Caco-2 (cell line): Measurements from ENCODE around the gene ABCA4. TPM values are rescaled to one million over a fixed set of nuclear protein-coding genes. Genes with fewer than 3 reads are reported as not detected.

ENCODE experiments used
- BruUV-seq: library from RNA; stranded (reverse); fragments of 400-500 nt; replicated peaks from 2 replicates; lab custom pipeline; 2021; lab: Mats Ljungman, UMichigan
- CTCF ChIA-PET: fragments of 300-600 bp; sonication (Branson Sonifier 250); formaldehyde crosslinking; loops from one replicate; lab custom pipeline; 2022; ENCODE audit warnings: antibody characterized with exemption; lab: Charles Lee
- POLR2A ChIA-PET: fragments of 300-600 bp; sonication (Branson Sonifier 250); formaldehyde crosslinking; loops from one replicate; lab custom pipeline; 2022; ENCODE audit warnings: antibody characterized with exemption; lab: Charles Lee
- DNase-seq, 2 experiments: peaks; one replicate each; pipeline versions ENCODE4 v3.0.0 to v3.0.0-alpha.2; 2020 to 2022
- H3K27me3 ChIP-seq: replicated peaks from 2 replicates; pipeline ENCODE4 v1.6.0; 2011; ENCODE audit warnings: low read length; ENCODE audit not compliant: control insufficient read depth, insufficient read depth
- H3K36me3 ChIP-seq: 2 replicates; pipeline ENCODE4 v1.5.1; 2011; ENCODE audit warnings: low read length; ENCODE audit not compliant: control insufficient read depth, insufficient read depth
- H3K4me1 ChIP-seq: fragments of 250-450 bp; sonication (Bioruptor Pico); 2 replicates; pipeline ENCODE4 v1.5.1; 2020; ENCODE audit warnings: mild to moderate bottlenecking
- H3K4me3 ChIP-seq: 2 replicates; pipeline ENCODE4 v1.5.1; 2011; ENCODE audit warnings: low read depth, mild to moderate bottlenecking, control low read depth, low read length
- H3K9me3 ChIP-seq: fragments of 250-450 bp; sonication (Bioruptor Pico); 2 replicates; pipeline ENCODE4 v1.5.1; 2020; ENCODE audit warnings: mild to moderate bottlenecking, moderate library complexity
- H3K27ac Mint-ChIP-seq: one replicate; pipeline ENCODE4 v1.8.0; 2022; ENCODE audit warnings: mixed read lengths; ENCODE audit not compliant: unreplicated experiment
- H3K27me3 Mint-ChIP-seq: one replicate; pipeline ENCODE4 v1.8.0; 2022; ENCODE audit warnings: mixed read lengths; ENCODE audit not compliant: insufficient read depth, unreplicated experiment
- H3K36me3 Mint-ChIP-seq: one replicate; pipeline ENCODE4 v1.8.0; 2022; ENCODE audit warnings: mild to moderate bottlenecking, mixed read lengths; ENCODE audit not compliant: insufficient read depth, unreplicated experiment
- H3K4me1 Mint-ChIP-seq: one replicate; pipeline ENCODE4 v1.8.0; 2022; ENCODE audit warnings: low read depth, mixed read lengths; ENCODE audit not compliant: unreplicated experiment
- H3K4me3 Mint-ChIP-seq: one replicate; pipeline ENCODE4 v1.8.0; 2022; ENCODE audit warnings: mild to moderate bottlenecking, moderate library complexity, mixed read lengths; ENCODE audit not compliant: unreplicated experiment
- H3K9me3 Mint-ChIP-seq: one replicate; pipeline ENCODE4 v1.8.0; 2022; ENCODE audit warnings: mixed read lengths; ENCODE audit not compliant: unreplicated experiment
- intact Hi-C: fragments of 100-400 bp; cut with micrococcal nuclease; formaldehyde crosslinking; loops from one replicate; pipeline ENCODE4 v1.10.0; 2022; ENCODE audit not compliant: unreplicated experiment
- total RNA-seq: library from RNA; stranded (reverse); gene quantifications from 2 replicates; pipeline ENCODE4 v1.2.3, GENCODE V29; 2022
- TF ChIP-seq, protein P1 (sequence below), 2 experiments: fragments of 200-600 bp in 1 of 2; IDR thresholded peaks; 1 replicate in 1 of 2; 2 replicates in 1 of 2; pipeline versions ENCODE4 v1.5.1 to v1.8.0; 2011 to 2022; ENCODE audit warnings: antibody characterized with exemption in 1 of 2, control low read depth in 1 of 2, inconsistent platforms in 1 of 2, low read depth in 1 of 2, low read length in 1 of 2, mild to moderate bottlenecking in 1 of 2, moderate library complexity in 1 of 2; ENCODE audit not compliant: insufficient read depth in 1 of 2, severe bottlenecking in 1 of 2, unreplicated experiment in 1 of 2

The ABCA4 gene
- total RNA-seq, 1 experiment from 2014 or later = 1.8 TPM

DNA sequence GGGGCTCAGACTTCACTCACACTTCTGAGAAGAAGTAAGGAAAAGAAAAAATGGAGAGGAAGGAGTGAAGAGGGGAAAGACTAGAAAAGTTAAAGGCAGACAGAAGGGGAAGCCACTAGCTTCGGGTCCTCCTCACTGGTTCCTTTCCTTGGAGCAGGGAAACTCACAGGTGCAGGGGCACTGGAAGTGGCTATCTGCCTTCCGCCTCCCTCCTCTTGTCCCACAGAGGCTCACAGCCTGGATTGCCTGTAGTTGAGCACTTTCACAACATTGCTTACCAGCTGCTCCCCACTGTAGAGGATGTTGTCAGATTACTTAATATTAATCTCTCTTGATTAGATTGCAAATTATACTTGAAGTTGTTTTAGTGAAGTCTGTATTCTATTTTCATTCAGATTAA is 21.6 kb upstream of the ABCA4 start:
- POLR2A ChIA-PET = no interaction called here
- intact Hi-C loops = no loop called here

DNA sequence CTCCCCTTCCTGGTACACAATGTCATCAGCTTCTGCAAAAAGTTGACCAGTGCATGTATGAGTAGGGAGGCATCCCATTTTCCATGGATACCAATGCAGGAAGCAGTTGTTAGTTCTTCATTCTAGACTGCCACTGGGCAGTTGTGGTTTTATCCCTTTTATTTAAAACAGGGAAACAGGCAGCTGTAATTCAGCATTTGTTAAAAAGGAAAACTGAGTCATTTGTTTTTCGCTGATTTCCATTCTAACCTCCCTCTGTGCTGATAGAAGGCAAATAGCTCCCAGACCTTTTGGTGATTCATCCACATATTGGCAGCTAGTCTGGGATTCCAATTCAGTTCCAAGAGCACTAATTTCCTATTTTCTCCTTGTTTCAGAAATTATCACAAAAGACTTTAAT is 21.1 kb upstream of the ABCA4 start:
- intact Hi-C loops = no loop called here
- Histone ChIP-seq H3K4me1 (no peaks in the 10 kb centered on the region), H3K4me3 (no peak overlapping the region), H3K36me3 (no peaks in the 10 kb centered on the region), H3K27me3 (no peaks in the 10 kb centered on the region), H3K9me3 (no peaks in the 10 kb centered on the region)
- TF ChIP-seq, protein P1, sequence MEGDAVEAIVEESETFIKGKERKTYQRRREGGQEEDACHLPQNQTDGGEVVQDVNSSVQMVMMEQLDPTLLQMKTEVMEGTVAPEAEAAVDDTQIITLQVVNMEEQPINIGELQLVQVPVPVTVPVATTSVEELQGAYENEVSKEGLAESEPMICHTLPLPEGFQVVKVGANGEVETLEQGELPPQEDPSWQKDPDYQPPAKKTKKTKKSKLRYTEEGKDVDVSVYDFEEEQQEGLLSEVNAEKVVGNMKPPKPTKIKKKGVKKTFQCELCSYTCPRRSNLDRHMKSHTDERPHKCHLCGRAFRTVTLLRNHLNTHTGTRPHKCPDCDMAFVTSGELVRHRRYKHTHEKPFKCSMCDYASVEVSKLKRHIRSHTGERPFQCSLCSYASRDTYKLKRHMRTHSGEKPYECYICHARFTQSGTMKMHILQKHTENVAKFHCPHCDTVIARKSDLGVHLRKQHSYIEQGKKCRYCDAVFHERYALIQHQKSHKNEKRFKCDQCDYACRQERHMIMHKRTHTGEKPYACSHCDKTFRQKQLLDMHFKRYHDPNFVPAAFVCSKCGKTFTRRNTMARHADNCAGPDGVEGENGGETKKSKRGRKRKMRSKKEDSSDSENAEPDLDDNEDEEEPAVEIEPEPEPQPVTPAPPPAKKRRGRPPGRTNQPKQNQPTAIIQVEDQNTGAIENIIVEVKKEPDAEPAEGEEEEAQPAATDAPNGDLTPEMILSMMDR (IDR thresholded peaks at IDR 0.05; ENCODE audit: insufficient read depth in 1 of 2, low read depth in 1 of 2, low read length in 1 of 2, severe bottlenecking in 1 of 2, unreplicated experiment in 1 of 2) = no peak
- ChIA-PET POLR2A (no interaction called here), CTCF (no interaction called here)
- Mint-ChIP-seq H3K9me3 (no peaks in the 10 kb centered on the region), H3K4me3 (no peak overlapping the region), H3K27me3 (no peaks in the 10 kb centered on the region), H3K4me1 (no peaks in the 10 kb centered on the region), H3K36me3 (no peaks in the 10 kb centered on the region), H3K27ac (no peak overlapping the region)
- no TSS peak for BruUV-seq
- no peak for DNase-seq

More for the DNA sequence above, 21.6 kb upstream of the ABCA4 start:
- no peak overlapping the region for H3K27ac Mint-ChIP-seq
- CTCF ChIA-PET = no interaction called here
- no peaks in the 10 kb centered on the region for H3K9me3 Mint-ChIP-seq
- BruUV-seq = no TSS peak
- H3K4me1 ChIP-seq = no peaks in the 10 kb centered on the region
- no peak for DNase-seq
- no peak overlapping the region for H3K4me3 Mint-ChIP-seq
- no peaks in the 10 kb centered on the region for H3K27me3 ChIP-seq
- no peak overlapping the region for H3K4me3 ChIP-seq
- TF ChIP-seq, protein P1 (IDR thresholded peaks at IDR 0.05; ENCODE audit: insufficient read depth in 1 of 2, low read depth in 1 of 2, low read length in 1 of 2, severe bottlenecking in 1 of 2, unreplicated experiment in 1 of 2) = no peak
- no peaks in the 10 kb centered on the region for H3K9me3 ChIP-seq
- H3K36me3 ChIP-seq = no peaks in the 10 kb centered on the region
- no peaks in the 10 kb centered on the region for H3K4me1 Mint-ChIP-seq
- no peaks in the 10 kb centered on the region for H3K27me3 Mint-ChIP-seq
- H3K36me3 Mint-ChIP-seq = no peaks in the 10 kb centered on the region

DNA sequence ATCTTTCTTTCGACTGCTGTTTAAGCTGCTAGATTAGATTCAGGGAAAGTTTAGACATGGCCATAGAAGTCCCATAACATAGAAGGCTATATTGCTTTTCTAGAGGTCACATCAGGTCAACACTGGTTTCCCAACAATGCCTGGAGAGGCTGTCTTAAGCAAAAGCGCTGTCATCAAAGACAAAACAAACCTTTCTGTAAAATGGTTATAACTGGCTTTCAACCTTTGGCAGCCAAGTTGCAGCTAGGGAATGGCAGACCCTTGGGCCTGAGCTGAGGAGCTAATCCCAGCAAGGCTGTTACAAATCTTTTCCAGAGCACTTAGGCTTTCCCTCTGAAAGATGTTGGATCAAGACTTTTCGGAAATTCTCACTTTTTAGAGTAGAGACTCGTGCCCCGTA is 11.2 kb upstream of the ABCA4 start:
- TF ChIP-seq, protein P1 (IDR thresholded peaks at IDR 0.05; ENCODE audit: insufficient read depth in 1 of 2, low read depth in 1 of 2, low read length in 1 of 2, severe bottlenecking in 1 of 2, unreplicated experiment in 1 of 2) = no peak
- intact Hi-C loops = no loop called here
- no TSS peak for BruUV-seq
- Histone ChIP-seq H3K27me3 (no peaks in the 10 kb centered on the region), H3K4me3 (no peak overlapping the region), H3K4me1 (0 out of 2 replicates have a peak, but pooled peaks cover 3% of the 10 kb centered on the region), H3K36me3 (no peaks in the 10 kb centered on the region), H3K9me3 (no peaks in the 10 kb centered on the region)
- no peaks in the 10 kb centered on the region for H3K9me3 Mint-ChIP-seq
- H3K4me3 Mint-ChIP-seq = no peak overlapping the region
- no peaks in the 10 kb centered on the region for H3K27me3 Mint-ChIP-seq
- no peaks in the 10 kb centered on the region for H3K36me3 Mint-ChIP-seq
- H3K4me1 Mint-ChIP-seq = peaks cover 11% of the 10 kb centered on the region
- no peak for DNase-seq
- ChIA-PET CTCF (no interaction called here), POLR2A (no interaction called here)
- no peak overlapping the region for H3K27ac Mint-ChIP-seq
